ENCODE data around the gene VOPP1.

GRCh38 chr7:55553024-55553345 is 19.3 kb downstream of the VOPP1 start:
- TF ChIP-seq POLR2A (IDR thresholded peaks at IDR 0.05; ENCODE audit: low read length) (no peak), GATA1 (IDR thresholded peaks at IDR 0.05; ENCODE audit: low read depth, low read length) (no peak)

Measured in erythroblast (primary cell).